Natural killer cell (primary cell): Measurements from ENCODE around the gene ANKS3. TPM values are rescaled to one million over a fixed set of nuclear protein-coding genes. Genes with fewer than 3 reads are reported as not detected.

Source experiments
- ATAC-seq, 3 donors: fragments of 150-1000 bp in 2 of 3; fragments of 200-7000 bp in 1 of 3; cut with Tn5 transposase; 1 replicate in 1 of 3; 2 replicates in 2 of 3; pipeline ENCODE4 v1.10.0; 2021; ENCODE audit warnings: mild to moderate bottlenecking in 2 of 3, moderate library complexity in 2 of 3
- DNase-seq, 2 donors: peaks; one replicate each; pipeline versions ENCODE4 v3.0.0 to v3.0.0-alpha.2; 2013 to 2021; ENCODE audit warnings: mixed read lengths in 1 of 2
- H3K27ac ChIP-seq: one replicate; pipeline ENCODE4 v1.5.1; 2013; ENCODE audit warnings: mild to moderate bottlenecking, low read length
- H3K27me3 ChIP-seq: one replicate; pipeline ENCODE4 v1.6.1; 2013; ENCODE audit warnings: low read length; ENCODE audit not compliant: control insufficient read depth, insufficient read depth
- H3K36me3 ChIP-seq: one replicate; pipeline ENCODE4 v1.6.1; 2013; ENCODE audit warnings: low read length; ENCODE audit not compliant: control insufficient read depth, insufficient read depth
- H3K4me1 ChIP-seq: one replicate; pipeline ENCODE4 v1.6.1; 2013; ENCODE audit warnings: low read length; ENCODE audit not compliant: control insufficient read depth, insufficient read depth
- H3K4me3 ChIP-seq: one replicate; pipeline ENCODE4 v1.5.1; 2013; ENCODE audit warnings: low read length
- H3K9me3 ChIP-seq: one replicate; pipeline ENCODE4 v1.6.1; 2013; ENCODE audit warnings: low read length; ENCODE audit not compliant: control insufficient read depth, insufficient read depth
- H3K27ac Mint-ChIP-seq, 2 donors: one replicate each; pipeline ENCODE4 v1.8.0; 2022; ENCODE audit warnings: mild to moderate bottlenecking in 2 of 2, mixed read lengths in 2 of 2, moderate library complexity in 1 of 2
- H3K27me3 Mint-ChIP-seq, 2 donors: one replicate each; pipeline ENCODE4 v1.8.0; 2022; ENCODE audit warnings: low read depth in 2 of 2, mixed read lengths in 2 of 2
- H3K36me3 Mint-ChIP-seq: one replicate; pipeline ENCODE4 v1.8.0; 2022; ENCODE audit warnings: mixed read lengths
- H3K4me1 Mint-ChIP-seq, 2 donors: one replicate each; pipeline ENCODE4 v1.8.0; 2022; ENCODE audit warnings: mixed read lengths in 2 of 2
- H3K4me3 Mint-ChIP-seq: one replicate; pipeline ENCODE4 v1.8.0; 2022; ENCODE audit warnings: mild to moderate bottlenecking, moderate library complexity, mixed read lengths
- H3K9me3 Mint-ChIP-seq, 2 donors: one replicate each; pipeline ENCODE4 v1.8.0; 2022; ENCODE audit warnings: mixed read lengths in 2 of 2
- WGBS: methylation state at CpG from one replicate; pipeline ENCODE4 v1.1.7; 2013; ENCODE audit warnings: missing lambda C conversion rate; ENCODE audit not compliant: insufficient coverage; 5-methylcytosine and 5-hydroxymethylcytosine counted together
- intact Hi-C: fragments of 100-400 bp; cut with micrococcal nuclease; formaldehyde crosslinking; loops from one replicate; pipeline ENCODE4 v1.14.2; 2022
- total RNA-seq, 4 donors: library from RNA; stranded (reverse); fragments of 120-200 nt in 1 of 4; gene quantifications; one replicate each; pipeline versions ENCODE4 v1.2.3 to v1.2.4, GENCODE V29; 2013 to 2022
- TF ChIP-seq, protein P1 (sequence below): fragments of 200-600 bp; IDR thresholded peaks from one replicate; pipeline ENCODE4 v1.8.0; 2022; ENCODE audit warnings: antibody characterized with exemption

The ANKS3 gene
- total RNA-seq, 3 donors from 2014 or later (not counting 1 experiment from before 2014, with no cell fraction given): 19.7 to 20.8 (median 20.5) TPM

GRCh38 chr16:4704913-4705312 lies 29.2 kb downstream of the ANKS3 start:
- DNase-seq (no peak), ATAC-seq (no peak)
- Histone ChIP-seq H3K4me3 (no peak overlapping the region), H3K4me1 (peaks cover 14% of the 10 kb centered on the region), H3K36me3 (peaks cover 25% of the 10 kb centered on the region), H3K27me3 (no peaks in the 10 kb centered on the region), H3K9me3 (no peaks in the 10 kb centered on the region), H3K27ac (no peak overlapping the region)
- intact Hi-C loops: no loop called here
- TF ChIP-seq, protein P1, sequence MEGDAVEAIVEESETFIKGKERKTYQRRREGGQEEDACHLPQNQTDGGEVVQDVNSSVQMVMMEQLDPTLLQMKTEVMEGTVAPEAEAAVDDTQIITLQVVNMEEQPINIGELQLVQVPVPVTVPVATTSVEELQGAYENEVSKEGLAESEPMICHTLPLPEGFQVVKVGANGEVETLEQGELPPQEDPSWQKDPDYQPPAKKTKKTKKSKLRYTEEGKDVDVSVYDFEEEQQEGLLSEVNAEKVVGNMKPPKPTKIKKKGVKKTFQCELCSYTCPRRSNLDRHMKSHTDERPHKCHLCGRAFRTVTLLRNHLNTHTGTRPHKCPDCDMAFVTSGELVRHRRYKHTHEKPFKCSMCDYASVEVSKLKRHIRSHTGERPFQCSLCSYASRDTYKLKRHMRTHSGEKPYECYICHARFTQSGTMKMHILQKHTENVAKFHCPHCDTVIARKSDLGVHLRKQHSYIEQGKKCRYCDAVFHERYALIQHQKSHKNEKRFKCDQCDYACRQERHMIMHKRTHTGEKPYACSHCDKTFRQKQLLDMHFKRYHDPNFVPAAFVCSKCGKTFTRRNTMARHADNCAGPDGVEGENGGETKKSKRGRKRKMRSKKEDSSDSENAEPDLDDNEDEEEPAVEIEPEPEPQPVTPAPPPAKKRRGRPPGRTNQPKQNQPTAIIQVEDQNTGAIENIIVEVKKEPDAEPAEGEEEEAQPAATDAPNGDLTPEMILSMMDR: no peak
- Mint-ChIP-seq H3K9me3 (no peaks in the 10 kb centered on the region), H3K4me3 (no peak overlapping the region), H3K4me1 (peaks cover 0 to 4% of the 10 kb centered on the region in 2 donors), H3K36me3 (peaks cover 7% of the 10 kb centered on the region), H3K27me3 (no peaks in the 10 kb centered on the region), H3K27ac (no peak overlapping the region)
- 98% methylated on average over 14 of the region's 14 CpGs for WGBS

- intact Hi-C loops: no loop called here
- Mint-ChIP-seq H3K9me3 (no peaks in the 10 kb centered on the region), H3K27me3 (no peaks in the 10 kb centered on the region), H3K36me3 (peaks cover 7% of the 10 kb centered on the region), H3K4me1 (peaks cover 0 to 4% of the 10 kb centered on the region in 2 donors), H3K27ac (no peak overlapping the region), H3K4me3 (no peak overlapping the region)
- Histone ChIP-seq H3K36me3 (peaks cover 24% of the 10 kb centered on the region), H3K27me3 (no peaks in the 10 kb centered on the region), H3K4me1 (peaks cover 14% of the 10 kb centered on the region), H3K9me3 (no peaks in the 10 kb centered on the region), H3K4me3 (no peak overlapping the region), H3K27ac (no peak overlapping the region)
- TF ChIP-seq, protein P1: no peak
- DNase-seq (no peak), ATAC-seq (no peak)
- 91% methylated on average over 8 of the region's 8 CpGs for WGBS
These were observed 29.6 kb downstream of the ANKS3 start for GRCh38 chr16:4704491-4704890.

- Mint-ChIP-seq H3K4me3 (no peak overlapping the region), H3K9me3 (no peaks in the 10 kb centered on the region), H3K4me1 (peaks cover 0 to 4% of the 10 kb centered on the region in 2 donors), H3K36me3 (peaks cover 7% of the 10 kb centered on the region), H3K27me3 (no peaks in the 10 kb centered on the region), H3K27ac (no peak overlapping the region)
- Histone ChIP-seq H3K27me3 (no peaks in the 10 kb centered on the region), H3K27ac (no peak overlapping the region), H3K4me1 (peaks cover 14% of the 10 kb centered on the region), H3K9me3 (no peaks in the 10 kb centered on the region), H3K36me3 (peaks cover 30% of the 10 kb centered on the region), H3K4me3 (no peak overlapping the region)
- ATAC-seq (no peak), DNase-seq (no peak)
- 56% methylated on average over 7 of the region's 7 CpGs for WGBS
- TF ChIP-seq, protein P1: no peak
- intact Hi-C loops: no loop called here
These were observed 30.2 kb downstream of the ANKS3 start for GRCh38 chr16:4703906-4704305.

- Mint-ChIP-seq H3K4me3 (no peak overlapping the region), H3K36me3 (peaks cover 7% of the 10 kb centered on the region), H3K27me3 (no peaks in the 10 kb centered on the region), H3K4me1 (peaks cover 0 to 4% of the 10 kb centered on the region in 2 donors), H3K27ac (no peak overlapping the region), H3K9me3 (no peaks in the 10 kb centered on the region)
- TF ChIP-seq, protein P1: no peak
- intact Hi-C loops: no loop called here
- Histone ChIP-seq H3K27me3 (no peaks in the 10 kb centered on the region), H3K36me3 (peaks cover 38% of the 10 kb centered on the region), H3K27ac (no peak overlapping the region), H3K9me3 (no peaks in the 10 kb centered on the region), H3K4me1 (peaks cover 14% of the 10 kb centered on the region), H3K4me3 (no peak overlapping the region)
- ATAC-seq (no peak), DNase-seq (no peak)
- 66% methylated on average over 7 of the region's 7 CpGs for WGBS
These were observed 31.6 kb downstream of the ANKS3 start for GRCh38 chr16:4702466-4702808.
